Testis (tissue), 3 donors: ENCODE results near the gene ARPC2. TPM values are rescaled to one million over a fixed set of nuclear protein-coding genes. Genes with fewer than 3 reads are reported as not detected.
"Not testable (repeated sequence)": the region's sequence is repeated elsewhere in the genome, so short reads cannot be mapped to it uniquely, and the experiment has no call there.

Source experiments
- DNase-seq: peaks from one replicate; pipeline ENCODE4 v3.0.0-alpha.2; 2019
- H3K27ac ChIP-seq, 2 donors: fragments of 200-600 bp; sonication (generic); one replicate each; pipeline ENCODE4 v1.5.1; 2019
- H3K27me3 ChIP-seq: fragments of 200-600 bp; sonication (generic); one replicate; pipeline ENCODE4 v1.5.1; 2019
- H3K36me3 ChIP-seq: fragments of 200-600 bp; sonication (generic); one replicate; pipeline ENCODE4 v1.5.1; 2017; ENCODE audit warnings: low read depth; ENCODE audit errors: missing control alignments
- H3K4me1 ChIP-seq: fragments of 200-600 bp; sonication (generic); one replicate; pipeline ENCODE4 v1.5.1; 2019
- H3K4me3 ChIP-seq, 2 donors: fragments of 200-600 bp; sonication (generic); one replicate each; pipeline ENCODE4 v1.5.1; 2017 to 2019
- H3K9me3 ChIP-seq: fragments of 200-600 bp; sonication (generic); one replicate; pipeline ENCODE4 v1.5.1; 2017
- CTCF ChIP-seq, 3 experiments: fragments of 450-650 bp in 2 of 3; fragments of 200-600 bp in 1 of 3; sonication (generic) in 1 of 3; IDR thresholded peaks; one replicate each; pipeline ENCODE4 v1.5.1; 2016 to 2019; ENCODE audit warnings: antibody characterized with exemption in 3 of 3, mild to moderate bottlenecking in 2 of 3, moderate library complexity in 1 of 3
- POLR2A ChIP-seq: fragments of 450-650 bp; IDR thresholded peaks from one replicate; pipeline ENCODE4 v1.6.1; 2017; ENCODE audit warnings: antibody characterized with exemption, mild to moderate bottlenecking, moderate library complexity
- WGBS, 2 donors: methylation state at CpG; one replicate each; pipeline ENCODE4 v1.1.5; 2018; 5-methylcytosine and 5-hydroxymethylcytosine counted together
- intact Hi-C: fragments of 100-400 bp; cut with DNase I; formaldehyde crosslinking; loops from one replicate; pipeline ENCODE4 v1.15.1; 2023; ENCODE audit warnings: low total_unique reads
- polyA plus RNA-seq: library from polyadenylated mRNA; stranded (reverse); fragments of 350-450 nt; fragmentation: Illumina TruSeq; extraction: RNeasy Lipid Tissue Mini Kit (QIAGEN cat#74804); gene quantifications from one replicate; pipeline ENCODE4 v1.2.3, GENCODE V29; 2014; ENCODE audit warnings: low read depth, low replicate concordance; ENCODE audit not compliant: insufficient read depth
- total RNA-seq, 2 donors: library from RNA; depleted of rRNA; stranded (reverse); fragments of >200 nt; gene quantifications; one replicate each; pipeline ENCODE4 v1.2.3, GENCODE V29; 2016

Gene ARPC2
- total and polyA plus RNA-seq, 3 donors from 2014 or later = 255 to 338 (median 271) TPM

GRCh38 chr2:218271487-218271797, 54.5 kb downstream of the ARPC2 start:
- no peak for TF ChIP-seq POLR2A
- no peak for TF ChIP-seq CTCF (IDR thresholded peaks at IDR 0.05)
- DNase-seq = no peak
- Histone ChIP-seq H3K9me3 (no peaks in the 10 kb centered on the region), H3K36me3 (no peaks in the 10 kb centered on the region), H3K4me1 (peaks cover 30% of the 10 kb centered on the region), H3K27ac (peak overlapping the region in 1 of 2 donors; percentile 69), H3K27me3 (no peaks in the 10 kb centered on the region), H3K4me3 (peak overlapping the region in 1 of 2 donors; percentile 92)
- 36 to 37% methylated on average over 4 of the region's 4 CpGs for WGBS, 2 donors
- intact Hi-C loops = no loop called here

DNA sequence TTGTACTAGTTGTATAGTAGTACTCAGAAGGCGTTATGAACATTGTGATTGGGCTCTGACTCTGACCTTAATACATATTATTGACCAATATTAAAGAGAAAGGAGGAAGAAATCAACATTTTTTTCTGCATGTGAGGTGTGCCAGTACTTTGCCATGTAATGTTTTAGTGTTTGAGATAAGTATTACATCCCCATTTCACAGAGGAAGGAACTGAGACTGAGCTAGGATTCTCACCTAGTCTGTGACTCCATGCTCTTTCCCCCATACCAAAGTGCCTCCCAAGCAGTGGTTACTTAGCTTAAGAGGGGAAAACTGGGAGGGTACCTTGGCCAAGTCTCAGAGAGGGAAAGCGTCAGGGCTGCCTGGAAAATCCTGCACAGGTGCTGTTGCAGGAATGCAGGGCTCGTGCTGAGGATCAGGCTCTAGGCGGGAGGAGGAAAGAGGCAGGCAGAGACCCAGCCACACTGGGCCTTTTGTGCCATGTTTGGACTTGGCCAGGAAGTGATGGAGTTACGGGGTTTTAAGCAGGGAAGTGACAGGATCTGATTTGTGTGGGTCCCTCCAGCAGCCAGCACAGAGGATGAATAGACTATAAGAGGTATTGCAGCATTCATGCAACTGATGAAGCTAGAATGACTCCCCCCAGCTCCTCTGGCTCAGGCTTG, 55.0 kb downstream of the ARPC2 start:
- H3K27me3 ChIP-seq = no peaks in the 10 kb centered on the region
- TF ChIP-seq CTCF (IDR thresholded peaks at IDR 0.05) (no peak), POLR2A (no peak)
- DNase-seq = no peak
- no peaks in the 10 kb centered on the region for H3K9me3 ChIP-seq
- intact Hi-C loops = no loop called here
- peaks cover 30% of the 10 kb centered on the region for H3K4me1 ChIP-seq
- 44 to 49% methylated on average over 4 to 5 of the region's 5 CpGs for WGBS, 2 donors
- no peak overlapping the region for H3K4me3 ChIP-seq
- H3K36me3 ChIP-seq = no peaks in the 10 kb centered on the region
- H3K27ac ChIP-seq = peak overlapping the region; percentile 21 to 56

DNA sequence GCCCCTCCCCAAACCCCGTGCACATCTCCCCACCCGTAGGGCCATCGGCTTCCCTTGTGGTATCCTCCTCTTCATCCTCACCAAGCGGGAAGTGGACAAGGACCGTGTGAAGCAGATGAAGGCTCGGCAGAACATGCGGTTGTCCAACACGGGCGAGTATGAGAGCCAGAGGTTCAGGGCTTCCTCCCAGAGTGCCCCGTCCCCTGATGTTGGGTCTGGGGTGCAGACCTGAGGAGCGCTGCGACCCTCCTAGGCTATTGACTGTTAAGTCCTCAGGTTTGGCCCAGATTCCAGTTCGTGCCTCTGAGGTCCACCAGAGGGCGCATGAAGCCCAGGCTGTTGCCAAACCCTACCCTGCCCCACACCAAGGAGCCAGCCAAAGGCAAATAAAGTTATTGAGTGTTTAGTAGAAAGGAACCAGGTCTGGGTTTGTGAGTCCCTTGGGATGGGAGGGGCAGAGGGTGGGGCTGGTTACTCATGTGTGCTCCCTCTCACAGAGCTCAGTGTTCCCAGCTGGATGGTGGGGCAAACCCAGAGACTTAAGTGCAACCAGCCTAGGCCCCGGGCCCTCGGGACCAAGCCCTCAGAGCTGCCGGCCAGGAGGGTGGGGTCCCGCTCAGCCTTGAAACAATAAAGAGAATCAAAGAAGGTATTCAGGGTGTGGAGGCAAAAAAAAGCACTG, 55.7 kb downstream of the ARPC2 start:
- H3K36me3 ChIP-seq = no peaks in the 10 kb centered on the region
- H3K4me1 ChIP-seq = peaks cover 30% of the 10 kb centered on the region
- peak overlapping the region; percentile 21 to 71 for H3K27ac ChIP-seq
- no peaks in the 10 kb centered on the region for H3K9me3 ChIP-seq
- DNase-seq = peak; percentile 85
- 28 to 32% methylated on average over 13 to 18 of the region's 18 CpGs for WGBS, 2 donors
- H3K27me3 ChIP-seq = no peaks in the 10 kb centered on the region
- intact Hi-C loops = no loop called here
- H3K4me3 ChIP-seq = no peak overlapping the region
- TF ChIP-seq CTCF (IDR thresholded peaks at IDR 0.05) (peak; percentile 85 to 87 (median 86)), POLR2A (no peak)

DNA sequence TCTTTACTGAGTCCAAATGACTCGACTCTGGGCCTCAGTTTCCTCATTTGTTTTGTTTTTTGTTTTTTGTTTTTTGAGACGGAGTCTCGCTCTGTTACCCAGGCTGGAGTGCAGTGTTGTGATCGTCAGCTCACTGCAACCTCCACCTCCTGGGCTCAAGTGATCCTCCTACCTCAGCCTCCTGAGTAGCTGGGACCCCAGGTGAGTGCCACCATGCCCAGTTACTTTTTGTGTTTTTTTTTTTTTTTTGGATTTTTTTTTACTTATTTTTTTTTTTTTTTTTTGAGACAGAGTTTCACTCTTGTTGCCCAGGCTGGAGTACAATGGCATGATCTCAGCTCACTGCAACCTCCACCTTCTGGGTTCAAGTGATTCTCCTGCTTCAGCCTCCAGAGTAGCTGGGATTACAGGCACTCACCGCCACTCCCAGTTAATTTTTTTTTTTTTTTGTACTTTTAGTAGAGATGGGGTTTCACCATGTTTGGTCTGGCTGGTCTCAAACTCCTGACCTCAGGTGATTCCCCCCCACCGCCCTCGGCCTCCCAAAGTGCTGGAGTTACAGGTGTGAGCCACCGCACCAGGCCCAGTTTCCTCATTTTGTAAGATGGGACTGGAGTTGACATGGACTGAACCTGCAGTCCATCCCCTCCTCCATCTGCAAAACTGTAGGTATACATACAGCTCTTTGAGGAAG, 56.4 kb downstream of the ARPC2 start:
- not testable (repeated sequence) for H3K4me3 ChIP-seq
- WGBS, 2 donors = 79 to 87% methylated on average over 8 of the region's 8 CpGs

DNA sequence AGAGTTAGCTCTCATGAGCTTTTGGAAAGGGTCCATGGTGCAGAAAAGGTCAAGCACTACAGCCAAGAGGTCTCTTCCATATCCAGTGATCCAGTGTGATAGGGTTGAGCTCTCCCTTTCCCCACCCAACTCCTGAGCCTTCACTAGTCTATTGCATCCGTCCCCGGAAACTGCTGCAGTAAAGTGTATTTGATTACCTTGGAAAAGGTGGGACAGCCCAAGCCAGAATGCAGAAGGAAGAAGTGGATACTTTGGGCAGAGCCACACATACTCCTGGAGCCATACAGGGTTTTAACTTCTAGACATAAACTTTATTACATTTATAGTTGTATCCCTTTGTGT, 56.9 kb downstream of the ARPC2 start:
- no peak for TF ChIP-seq POLR2A
- no peak for TF ChIP-seq CTCF (IDR thresholded peaks at IDR 0.05)
- Histone ChIP-seq H3K27ac (no peak overlapping the region), H3K9me3 (no peaks in the 10 kb centered on the region), H3K27me3 (no peaks in the 10 kb centered on the region), H3K36me3 (no peaks in the 10 kb centered on the region), H3K4me1 (peaks cover 27% of the 10 kb centered on the region), H3K4me3 (no peak overlapping the region)
- WGBS, 2 donors = 81 to 90% methylated on average over 2 of the region's 2 CpGs
- intact Hi-C loops = no loop called here
- no peak for DNase-seq

More for the DNA sequence above, 56.4 kb downstream of the ARPC2 start:
- H3K36me3 ChIP-seq, DNase-seq, H3K9me3 ChIP-seq, intact Hi-C loops, H3K27me3 ChIP-seq: not testable (repeated sequence)
- peak overlapping the region; percentile 21 to 71 for H3K27ac ChIP-seq
- peaks cover 30% of the 10 kb centered on the region for H3K4me1 ChIP-seq
